ENCODE results near the gene MCTP1.

The MCTP1 gene

GRCh38 chr5:94736498-94736897, 548.4 kb downstream of the MCTP1 start:
- no peak overlapping the region for H3K4me3 ChIP-seq (ENCODE audit: low read length)
- no peaks in the 10 kb centered on the region for H3K4me1 ChIP-seq (ENCODE audit: low read length)
- H3K27me3 ChIP-seq (ENCODE audit: low read depth, low read length), result no peaks in the 10 kb centered on the region
- no peak for TF ChIP-seq CTCF (IDR thresholded peaks at IDR 0.05; ENCODE audit: low read depth, low read length)
- TF ChIP-seq EZH2phosphoT487 (IDR thresholded peaks at IDR 0.05; ENCODE audit: low read depth), result no peak
- H3K27ac ChIP-seq (ENCODE audit: low read length), result no peak overlapping the region
- H3K36me3 ChIP-seq (replicated peaks; ENCODE audit: low read depth, low read length), result no peaks in the 10 kb centered on the region
- H3K9ac ChIP-seq (ENCODE audit: low read length), result no peak overlapping the region
- no peaks in the 10 kb centered on the region for H3K9me3 ChIP-seq (ENCODE audit: insufficient read depth, low read length)
- H3K79me2 ChIP-seq (ENCODE audit: low read length), result no peaks in the 10 kb centered on the region
- no peak overlapping the region for H2AFZ ChIP-seq (ENCODE audit: low read depth, low read length)
- H3K4me2 ChIP-seq (ENCODE audit: low read length), result no peak overlapping the region
- no peaks in the 10 kb centered on the region for H4K20me1 ChIP-seq (ENCODE audit: insufficient read depth, low read length)

- TF ChIP-seq CTCF (IDR thresholded peaks at IDR 0.05; ENCODE audit: low read depth, low read length) (no peak), EZH2phosphoT487 (IDR thresholded peaks at IDR 0.05; ENCODE audit: low read depth) (no peak)
- H2AFZ ChIP-seq (ENCODE audit: low read depth, low read length), result no peak overlapping the region
- H3K79me2 ChIP-seq (ENCODE audit: low read length), result no peaks in the 10 kb centered on the region
These were observed 553.4 kb downstream of the MCTP1 start for GRCh38 chr5:94731471-94731870.

GRCh38 chr5:94725142-94725541, 559.8 kb downstream of the MCTP1 start:
- no peaks in the 10 kb centered on the region for H4K20me1 ChIP-seq (ENCODE audit: insufficient read depth, low read length)
- no peak overlapping the region for H3K9ac ChIP-seq (ENCODE audit: low read length)
- H3K4me3 ChIP-seq (ENCODE audit: low read length), result no peak overlapping the region
- no peaks in the 10 kb centered on the region for H3K27me3 ChIP-seq (ENCODE audit: low read depth, low read length)
- H2AFZ ChIP-seq (ENCODE audit: low read depth, low read length), result no peak overlapping the region
- no peaks in the 10 kb centered on the region for H3K4me1 ChIP-seq (ENCODE audit: low read length)
- no peaks in the 10 kb centered on the region for H3K36me3 ChIP-seq (replicated peaks; ENCODE audit: low read depth, low read length)
- H3K4me2 ChIP-seq (ENCODE audit: low read length), result no peak overlapping the region
- no peak overlapping the region for H3K27ac ChIP-seq (ENCODE audit: low read length)
- no peak for TF ChIP-seq CTCF (IDR thresholded peaks at IDR 0.05; ENCODE audit: low read depth, low read length)
- TF ChIP-seq EZH2phosphoT487 (IDR thresholded peaks at IDR 0.05; ENCODE audit: low read depth), result no peak
- no peaks in the 10 kb centered on the region for H3K79me2 ChIP-seq (ENCODE audit: low read length)
- H3K9me3 ChIP-seq (ENCODE audit: insufficient read depth, low read length), result no peaks in the 10 kb centered on the region

More at GRCh38 chr5:94731471-94731870, 553.4 kb downstream of the MCTP1 start:
- Histone ChIP-seq H3K27ac (ENCODE audit: low read length) (no peak overlapping the region), H3K9ac (ENCODE audit: low read length) (no peak overlapping the region), H3K4me3 (ENCODE audit: low read length) (no peak overlapping the region), H3K9me3 (ENCODE audit: insufficient read depth, low read length) (no peaks in the 10 kb centered on the region), H3K36me3 (replicated peaks; ENCODE audit: low read depth, low read length) (no peaks in the 10 kb centered on the region), H4K20me1 (ENCODE audit: insufficient read depth, low read length) (no peaks in the 10 kb centered on the region), H3K27me3 (ENCODE audit: low read depth, low read length) (no peaks in the 10 kb centered on the region), H3K4me2 (ENCODE audit: low read length) (no peak overlapping the region), H3K4me1 (ENCODE audit: low read length) (no peaks in the 10 kb centered on the region)

GRCh38 chr5:94715768-94716167, 569.1 kb downstream of the MCTP1 start:
- Histone ChIP-seq H3K36me3 (replicated peaks; ENCODE audit: low read depth, low read length) (no peaks in the 10 kb centered on the region), H3K79me2 (ENCODE audit: low read length) (no peaks in the 10 kb centered on the region), H3K9ac (ENCODE audit: low read length) (no peak overlapping the region), H3K27me3 (ENCODE audit: low read depth, low read length) (no peaks in the 10 kb centered on the region), H3K4me1 (ENCODE audit: low read length) (no peaks in the 10 kb centered on the region), H4K20me1 (ENCODE audit: insufficient read depth, low read length) (no peaks in the 10 kb centered on the region), H3K4me3 (ENCODE audit: low read length) (no peak overlapping the region), H3K9me3 (ENCODE audit: insufficient read depth, low read length) (no peaks in the 10 kb centered on the region), H2AFZ (ENCODE audit: low read depth, low read length) (no peak overlapping the region), H3K27ac (ENCODE audit: low read length) (no peak overlapping the region), H3K4me2 (ENCODE audit: low read length) (no peak overlapping the region)
- TF ChIP-seq CTCF (IDR thresholded peaks at IDR 0.05; ENCODE audit: low read depth, low read length) (no peak), EZH2phosphoT487 (IDR thresholded peaks at IDR 0.05; ENCODE audit: low read depth) (no peak)

All from OCI-LY3 (cell line).